ENCODE data around the gene UBTD2. TPM values are rescaled to one million over a fixed set of nuclear protein-coding genes. Genes with fewer than 3 reads are reported as not detected.

The UBTD2 gene
- total RNA-seq, 1 donor from 2014 or later: 18.8 TPM

DNA sequence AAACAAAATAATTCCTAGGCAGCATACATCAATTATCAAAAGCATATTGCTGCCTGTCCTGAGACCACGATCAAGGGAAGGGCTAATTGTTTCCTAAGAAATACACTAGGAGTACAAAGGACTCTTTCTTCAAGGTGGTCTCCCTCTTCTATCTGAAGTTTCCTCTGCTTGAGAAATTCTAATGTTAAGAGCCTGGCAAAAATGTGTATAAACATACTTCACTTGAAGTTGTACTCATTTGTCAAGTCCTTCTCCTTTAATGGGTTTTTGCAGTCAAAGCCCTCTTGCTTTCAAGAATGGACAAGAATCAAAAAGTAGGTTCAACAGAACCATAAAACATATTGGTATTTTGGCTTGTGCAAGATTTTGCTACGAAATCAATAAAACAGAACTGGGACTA is 31.1 kb downstream of the UBTD2 start:
- DNase-seq: no peak
- Histone ChIP-seq H3K4me1 (no peaks in the 10 kb centered on the region), H3K4me3 (no peak overlapping the region), H3K27me3 (no peaks in the 10 kb centered on the region), H3K27ac (no peak overlapping the region), H3K9me3 (no peaks in the 10 kb centered on the region), H3K36me3 (no peaks in the 10 kb centered on the region)
- intact Hi-C loops (cut with DNase I): no loop called here
- TF ChIP-seq, protein P1, sequence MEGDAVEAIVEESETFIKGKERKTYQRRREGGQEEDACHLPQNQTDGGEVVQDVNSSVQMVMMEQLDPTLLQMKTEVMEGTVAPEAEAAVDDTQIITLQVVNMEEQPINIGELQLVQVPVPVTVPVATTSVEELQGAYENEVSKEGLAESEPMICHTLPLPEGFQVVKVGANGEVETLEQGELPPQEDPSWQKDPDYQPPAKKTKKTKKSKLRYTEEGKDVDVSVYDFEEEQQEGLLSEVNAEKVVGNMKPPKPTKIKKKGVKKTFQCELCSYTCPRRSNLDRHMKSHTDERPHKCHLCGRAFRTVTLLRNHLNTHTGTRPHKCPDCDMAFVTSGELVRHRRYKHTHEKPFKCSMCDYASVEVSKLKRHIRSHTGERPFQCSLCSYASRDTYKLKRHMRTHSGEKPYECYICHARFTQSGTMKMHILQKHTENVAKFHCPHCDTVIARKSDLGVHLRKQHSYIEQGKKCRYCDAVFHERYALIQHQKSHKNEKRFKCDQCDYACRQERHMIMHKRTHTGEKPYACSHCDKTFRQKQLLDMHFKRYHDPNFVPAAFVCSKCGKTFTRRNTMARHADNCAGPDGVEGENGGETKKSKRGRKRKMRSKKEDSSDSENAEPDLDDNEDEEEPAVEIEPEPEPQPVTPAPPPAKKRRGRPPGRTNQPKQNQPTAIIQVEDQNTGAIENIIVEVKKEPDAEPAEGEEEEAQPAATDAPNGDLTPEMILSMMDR (IDR thresholded peaks at IDR 0.05): no peak
- no peak for ATAC-seq

DNA sequence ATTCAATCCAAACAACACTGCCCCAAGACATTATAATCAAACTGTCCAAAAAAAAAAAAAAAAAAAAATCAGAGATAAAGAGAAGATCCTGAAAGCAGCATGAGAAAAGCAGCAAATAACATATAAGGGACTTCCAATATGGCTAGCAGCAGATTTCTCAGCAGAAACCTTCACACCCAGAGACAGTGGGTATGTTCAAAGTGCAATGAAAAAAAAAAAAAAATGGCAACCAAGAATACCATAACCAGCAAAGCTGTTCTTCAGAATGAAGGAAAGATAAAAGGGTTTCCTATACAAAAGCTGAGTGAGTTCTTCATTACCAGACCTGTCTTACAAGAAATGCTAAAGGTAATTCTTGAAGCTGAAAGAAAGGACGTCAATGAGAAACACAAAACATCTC is 32.1 kb downstream of the UBTD2 start:
- TF ChIP-seq, protein P1 (IDR thresholded peaks at IDR 0.05): no peak
- Histone ChIP-seq H3K27me3 (no peaks in the 10 kb centered on the region), H3K4me3 (no peak overlapping the region), H3K9me3 (no peaks in the 10 kb centered on the region), H3K36me3 (no peaks in the 10 kb centered on the region), H3K4me1 (no peaks in the 10 kb centered on the region), H3K27ac (no peak overlapping the region)
- DNase-seq (no peak), ATAC-seq (no peak)
- intact Hi-C loops (cut with DNase I): no loop called here

DNA sequence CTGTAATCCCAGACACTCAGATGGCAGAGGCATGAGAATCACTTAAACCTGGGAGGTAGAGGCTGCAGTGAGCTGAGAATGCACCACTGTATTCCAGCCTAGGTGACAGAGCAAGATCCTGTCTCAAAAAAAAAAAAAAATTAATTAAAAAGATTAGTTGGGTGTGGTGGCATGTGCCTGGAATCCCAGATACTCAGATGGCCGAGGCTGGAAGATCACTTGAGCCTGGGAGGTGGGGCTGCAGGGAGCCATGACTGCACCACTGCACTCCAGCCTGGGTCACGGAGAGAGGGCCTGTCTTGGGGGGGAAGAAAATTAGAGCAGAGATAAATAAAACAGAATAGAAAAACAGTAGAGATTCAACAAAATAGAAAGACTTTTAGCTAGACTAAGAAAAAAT is 34.9 kb downstream of the UBTD2 start:
- no peak for ATAC-seq
- TF ChIP-seq, protein P1 (IDR thresholded peaks at IDR 0.05): no peak
- H3K9me3 ChIP-seq: no peaks in the 10 kb centered on the region
- no peak for DNase-seq
- H3K36me3 ChIP-seq: no peaks in the 10 kb centered on the region
- no peak overlapping the region for H3K4me3 ChIP-seq
- no peak overlapping the region for H3K27ac ChIP-seq
- no peaks in the 10 kb centered on the region for H3K4me1 ChIP-seq
- H3K27me3 ChIP-seq: no peaks in the 10 kb centered on the region
- intact Hi-C loops (cut with DNase I): no loop called here

GRCh38 chr5:172245703-172246125 is 37.9 kb downstream of the UBTD2 start:
- no peak overlapping the region for H3K27ac ChIP-seq
- H3K36me3 ChIP-seq: no peaks in the 10 kb centered on the region
- TF ChIP-seq, protein P1 (IDR thresholded peaks at IDR 0.05): no peak
- ATAC-seq (no peak), DNase-seq (no peak)
- H3K9me3 ChIP-seq: no peaks in the 10 kb centered on the region
- H3K4me3 ChIP-seq: no peak overlapping the region
- intact Hi-C loops (cut with DNase I): no loop called here
- no peaks in the 10 kb centered on the region for H3K4me1 ChIP-seq
- H3K27me3 ChIP-seq: no peaks in the 10 kb centered on the region

- Histone ChIP-seq H3K4me3 (no peak overlapping the region), H3K27ac (no peak overlapping the region), H3K36me3 (no peaks in the 10 kb centered on the region), H3K4me1 (no peaks in the 10 kb centered on the region), H3K9me3 (no peaks in the 10 kb centered on the region), H3K27me3 (no peaks in the 10 kb centered on the region)
- TF ChIP-seq, protein P1 (IDR thresholded peaks at IDR 0.05): no peak
- no peak for ATAC-seq
- no peak for DNase-seq
- intact Hi-C loops (cut with DNase I): no loop called here
These were observed 38.5 kb downstream of the UBTD2 start for GRCh38 chr5:172245046-172245445.

GRCh38 chr5:172243302-172243701 is 40.3 kb downstream of the UBTD2 start:
- ATAC-seq (no peak), DNase-seq (no peak)
- H3K27ac ChIP-seq: no peak overlapping the region
- H3K36me3 ChIP-seq: no peaks in the 10 kb centered on the region
- H3K9me3 ChIP-seq: no peaks in the 10 kb centered on the region
- H3K4me3 ChIP-seq: no peak overlapping the region
- intact Hi-C loops (cut with DNase I): no loop called here
- H3K27me3 ChIP-seq: no peaks in the 10 kb centered on the region
- no peaks in the 10 kb centered on the region for H3K4me1 ChIP-seq
- TF ChIP-seq, protein P1 (IDR thresholded peaks at IDR 0.05): no peak

All from upper lobe of right lung (tissue), 1 donor.